EL (cell line): ENCODE data around the gene FFAR4.

Experiments
- DNase-seq: peaks from one replicate; pipeline ENCODE4 v3.0.0-alpha.2; 2016

The FFAR4 gene

DNA sequence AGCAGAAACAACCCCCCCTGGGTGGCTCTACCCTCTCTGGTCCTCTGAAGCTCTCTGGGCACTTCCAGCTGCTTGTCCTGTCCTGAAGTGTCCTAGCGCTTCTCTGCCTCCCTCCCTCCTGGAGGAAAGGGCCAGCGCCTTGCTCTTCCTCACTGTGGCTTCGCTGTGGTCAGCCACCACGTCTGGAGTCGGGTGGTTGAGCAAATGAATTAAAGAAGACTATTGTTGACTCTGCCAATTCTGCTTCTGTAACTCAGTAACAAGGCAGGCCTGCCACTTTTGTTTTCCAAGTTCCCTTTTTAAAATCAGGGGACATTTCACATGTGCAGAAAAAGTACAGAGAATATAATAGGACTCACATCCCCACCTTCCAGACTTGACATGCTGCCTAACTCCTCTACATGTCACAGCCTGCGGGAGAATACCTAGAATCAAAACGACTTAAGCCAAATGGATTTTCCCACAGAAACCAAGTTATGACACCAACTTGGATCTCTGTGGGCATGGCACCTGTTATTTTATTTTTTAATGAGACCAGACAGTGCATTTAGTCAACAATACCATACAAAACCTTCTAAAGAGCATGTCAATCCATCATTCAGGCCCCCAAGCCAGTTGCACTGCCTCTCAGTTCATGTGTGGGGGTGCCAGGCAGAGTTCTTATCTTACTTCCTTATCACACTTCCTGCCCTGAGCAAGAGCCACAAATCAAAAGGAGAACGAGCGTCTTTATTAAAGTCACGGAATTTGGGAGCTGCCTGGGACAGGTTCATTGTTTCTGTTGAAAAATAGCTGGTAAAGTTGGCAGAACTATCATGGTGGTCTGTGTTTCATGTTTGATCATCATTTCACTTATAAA lies 6.8 kb downstream of the FFAR4 start:
- DNase-seq, result no peak

DNA sequence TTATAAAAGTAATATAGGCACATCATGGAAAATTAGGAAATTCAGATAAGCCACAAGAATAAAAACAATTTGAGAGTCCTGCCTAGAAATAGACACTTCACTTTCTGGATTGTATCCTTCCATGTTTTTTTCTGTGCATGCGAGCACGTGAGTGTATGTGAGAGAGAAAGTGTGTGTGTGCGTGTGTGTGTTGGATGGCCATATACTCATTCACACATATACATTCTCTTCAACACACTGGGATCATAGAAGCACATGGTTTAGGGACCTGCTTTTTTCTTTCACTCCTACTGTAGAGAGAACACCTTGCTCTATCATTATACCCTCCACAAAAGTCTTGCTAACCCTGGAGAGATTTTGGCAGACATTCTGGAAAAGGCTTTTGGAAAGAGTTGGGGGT lies 7.5 kb downstream of the FFAR4 start:
- DNase-seq, result no peak

DNA sequence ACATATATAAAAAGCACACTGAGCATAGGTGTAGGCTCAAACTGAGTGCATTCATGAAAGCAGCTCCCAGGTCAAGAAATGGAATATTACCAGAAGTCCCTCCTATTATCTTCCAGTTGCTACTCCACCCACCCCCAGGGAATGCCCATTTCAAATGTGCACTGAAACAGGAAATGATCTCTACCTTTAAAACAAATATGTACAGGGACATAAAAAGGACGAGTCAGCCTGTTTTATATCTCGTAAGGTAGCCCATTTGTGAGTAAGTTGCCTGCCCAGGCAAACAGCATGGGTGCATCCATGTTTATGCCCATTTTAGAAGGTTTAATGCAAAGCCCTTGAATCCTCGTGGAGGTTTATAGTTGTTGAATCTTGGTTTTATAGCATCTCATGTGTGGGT lies 10.4 kb downstream of the FFAR4 start:
- DNase-seq, result no peak

DNA sequence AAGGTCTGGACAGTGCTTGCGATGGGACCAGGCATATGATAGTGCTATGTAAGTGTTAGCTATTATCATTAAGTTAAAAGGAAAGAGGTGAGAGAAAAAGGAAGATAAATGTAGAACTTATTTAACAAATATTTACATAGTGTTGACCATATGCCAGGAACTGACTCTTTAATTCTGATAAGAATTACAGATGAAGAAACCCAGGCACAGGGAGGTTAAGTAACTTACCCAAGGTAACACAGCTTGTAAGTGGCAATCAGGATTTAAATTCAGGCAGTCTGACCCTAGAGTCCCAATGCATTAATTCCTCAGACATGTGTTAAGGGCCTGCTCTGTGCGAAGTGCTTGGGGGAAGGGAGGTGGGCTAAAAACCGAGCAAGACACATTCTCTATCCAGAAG lies 11.1 kb downstream of the FFAR4 start:
- no peak for DNase-seq

DNA sequence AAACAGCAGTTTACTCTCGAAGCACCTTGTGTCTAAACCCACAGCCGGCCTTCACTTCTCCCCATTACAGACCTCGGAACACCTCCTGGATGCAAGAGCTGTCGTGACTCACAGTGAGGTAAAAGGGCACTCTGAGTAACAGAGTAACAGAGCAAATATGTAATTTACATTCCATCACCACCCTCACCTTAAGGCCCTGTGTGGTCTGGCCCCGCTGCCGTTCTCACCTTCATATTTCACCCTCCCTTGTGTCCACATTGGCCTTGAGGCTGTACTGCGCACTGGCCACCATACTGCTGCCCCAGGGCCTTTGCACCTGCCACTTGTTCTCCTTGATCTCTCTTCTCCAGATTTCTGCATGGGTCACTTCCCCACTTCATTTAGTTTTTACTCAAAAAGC lies 12.6 kb downstream of the FFAR4 start:
- DNase-seq, result no peak

DNA sequence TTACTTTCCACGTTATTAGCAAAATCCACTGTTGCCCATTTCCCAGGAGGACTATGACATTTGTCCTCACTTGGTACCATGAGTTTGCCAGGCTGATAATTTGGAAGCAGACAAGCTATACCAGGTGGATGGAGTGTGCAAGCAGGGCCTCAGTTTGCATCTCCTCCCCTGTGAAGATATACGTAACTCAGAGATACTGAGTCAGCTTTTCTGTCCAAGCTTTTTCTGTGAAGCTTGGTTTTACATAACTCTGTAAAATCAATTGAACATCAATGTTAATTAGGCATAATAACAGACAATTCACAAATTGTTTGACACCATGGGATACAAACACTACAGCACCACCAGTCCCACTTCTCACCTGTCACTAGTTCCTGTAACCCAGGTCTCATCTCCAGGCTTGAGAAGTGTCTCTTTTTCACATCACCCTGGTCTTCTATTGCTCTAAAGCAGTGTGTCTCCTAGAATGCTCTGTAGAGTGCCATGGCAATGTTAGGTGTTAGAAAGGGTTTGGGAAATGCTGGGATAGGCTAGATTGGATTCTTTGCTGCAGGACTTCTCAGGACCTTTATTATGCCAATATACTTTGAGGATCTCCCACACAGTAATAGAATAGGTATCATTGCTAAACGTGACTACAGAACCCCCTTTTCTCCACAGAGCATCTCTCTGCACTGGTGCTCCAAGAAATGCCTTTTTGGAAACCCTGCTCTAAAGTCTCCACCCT lies 13.7 kb downstream of the FFAR4 start:
- DNase-seq, result no peak

DNA sequence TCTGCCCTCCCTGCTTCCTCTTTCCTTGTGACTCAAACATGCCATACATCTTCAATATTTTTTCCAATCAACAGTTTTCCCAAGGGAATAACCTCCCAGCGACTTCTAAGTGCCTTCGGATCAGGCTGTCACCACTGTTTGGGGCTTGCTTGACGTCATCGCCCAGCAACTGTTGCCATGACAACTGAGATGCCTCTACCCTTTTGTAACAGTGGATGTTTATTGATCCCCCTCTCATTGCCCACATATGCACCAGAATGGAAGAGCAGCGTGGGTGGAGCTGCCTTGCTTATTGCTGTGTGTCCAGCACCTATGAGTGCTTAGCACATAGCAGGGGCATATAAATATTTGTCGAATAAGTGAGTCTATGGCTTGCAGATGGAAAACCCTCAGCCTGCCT lies 14.4 kb downstream of the FFAR4 start:
- DNase-seq, result peak; percentile 31

DNA sequence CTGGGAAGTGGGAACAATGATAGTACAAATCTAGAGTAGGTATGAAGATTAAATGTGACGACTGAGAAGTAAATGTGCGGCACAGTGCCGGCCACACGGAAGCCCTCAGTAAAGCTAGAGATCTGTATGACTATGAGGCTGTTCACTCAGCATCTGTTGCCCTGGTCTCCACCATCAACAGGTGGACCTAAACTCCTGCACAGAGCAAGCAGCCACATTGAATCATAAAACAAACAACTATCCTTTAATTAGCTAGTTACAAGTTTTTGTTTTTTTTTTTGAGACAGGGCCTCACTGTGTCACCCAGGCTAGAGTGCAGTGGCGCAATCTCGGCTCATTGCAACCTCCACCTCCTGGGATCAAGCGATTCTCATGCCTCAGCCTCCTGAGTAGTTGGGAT lies 18.0 kb downstream of the FFAR4 start:
- DNase-seq, result no peak

DNA sequence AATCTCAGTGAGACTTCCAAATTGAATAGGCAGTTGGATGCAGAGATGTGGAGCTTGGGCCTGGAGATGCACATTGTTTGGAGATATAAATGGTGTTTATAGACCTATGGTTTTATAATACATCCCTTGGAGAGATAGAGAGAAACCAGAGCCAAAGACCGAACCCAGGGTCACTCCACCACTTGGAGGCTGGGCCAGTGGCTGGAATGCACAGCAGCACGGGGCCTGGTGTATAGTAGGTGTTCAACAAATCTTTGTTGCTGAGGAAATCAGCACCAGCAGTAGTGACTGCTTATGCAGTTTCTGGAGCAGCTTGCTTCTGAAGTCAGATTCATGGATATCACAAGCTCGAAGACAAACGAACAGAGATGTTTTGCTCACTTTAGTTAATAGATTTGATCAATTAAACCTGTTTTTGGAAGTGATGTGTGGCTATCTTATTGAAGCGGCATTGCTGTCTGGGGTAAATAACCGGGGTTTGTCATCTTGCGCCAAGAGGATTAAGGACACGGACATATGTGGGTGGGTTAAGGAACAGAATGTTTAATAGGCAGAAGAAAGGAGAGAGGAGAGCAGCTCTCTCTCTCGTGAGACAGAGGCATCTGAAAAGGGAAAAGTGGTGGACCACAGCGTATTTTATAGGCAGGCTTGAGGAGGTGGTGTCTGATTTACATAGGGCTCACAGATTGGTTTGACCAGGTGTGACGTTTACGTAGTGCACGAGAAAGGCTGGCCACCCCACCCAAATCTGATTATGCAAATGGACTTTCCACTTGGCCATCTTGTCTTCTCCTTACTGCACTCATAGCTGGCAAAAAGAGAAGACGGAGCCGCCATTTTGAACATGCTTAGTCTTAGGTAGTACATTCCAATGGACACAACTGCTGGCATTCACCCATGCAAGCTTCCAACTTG lies 23.4 kb downstream of the FFAR4 start:
- no peak for DNase-seq

DNA sequence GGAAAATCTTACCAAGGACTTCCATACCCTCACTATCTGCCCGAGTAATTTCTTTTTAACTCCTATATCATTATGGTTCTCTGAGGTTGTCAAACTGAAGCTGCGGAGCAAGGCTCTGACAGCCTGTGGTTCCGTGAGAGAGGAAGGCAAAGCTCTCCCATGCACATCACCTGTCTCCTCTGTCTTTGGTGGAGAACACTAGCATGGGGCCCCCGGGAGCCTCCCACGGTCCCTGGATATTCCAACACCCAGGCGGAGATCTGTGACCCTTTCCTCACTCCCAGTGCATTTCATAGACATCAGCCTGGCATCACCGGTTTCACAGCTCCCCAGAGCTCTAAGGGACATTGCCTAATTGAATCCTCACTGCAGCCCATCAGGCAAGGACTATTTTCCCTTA lies 24.2 kb downstream of the FFAR4 start:
- DNase-seq, result no peak

DNA sequence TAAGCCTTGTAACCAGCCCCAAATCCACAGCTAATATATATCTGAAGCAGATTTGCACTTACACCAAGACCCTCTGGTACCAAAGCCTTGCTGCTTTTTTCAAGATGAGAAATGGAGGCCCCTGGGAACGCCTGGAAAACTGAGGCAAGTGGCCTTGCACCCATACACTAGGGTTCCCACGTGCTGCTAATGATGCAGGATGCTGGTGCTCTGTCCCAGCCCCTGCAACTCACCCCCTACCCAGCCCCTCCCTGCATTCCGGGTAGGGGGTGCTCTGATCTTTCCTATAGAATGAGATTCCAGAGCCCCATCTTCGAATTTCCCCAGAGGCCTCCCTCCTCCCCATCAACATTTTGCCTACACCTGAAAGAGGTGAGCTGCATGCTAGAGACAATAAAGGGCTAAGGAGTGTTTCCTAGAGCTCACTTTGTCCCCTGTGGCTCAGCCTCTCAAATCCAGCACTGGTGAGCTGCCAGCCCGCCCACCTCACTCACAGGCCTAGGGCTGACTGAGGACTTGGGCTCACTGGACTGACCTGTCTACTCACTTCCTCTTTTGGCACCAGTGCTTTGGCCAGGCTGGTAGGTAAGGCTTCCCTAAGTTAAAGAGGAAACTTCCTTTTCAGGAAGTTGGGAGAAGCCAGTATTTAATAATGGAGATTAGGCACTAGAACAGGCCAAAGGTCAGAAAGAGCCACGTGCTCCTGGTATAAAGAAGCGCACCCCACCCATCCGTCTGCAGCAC lies 24.8 kb downstream of the FFAR4 start:
- no peak for DNase-seq

DNA sequence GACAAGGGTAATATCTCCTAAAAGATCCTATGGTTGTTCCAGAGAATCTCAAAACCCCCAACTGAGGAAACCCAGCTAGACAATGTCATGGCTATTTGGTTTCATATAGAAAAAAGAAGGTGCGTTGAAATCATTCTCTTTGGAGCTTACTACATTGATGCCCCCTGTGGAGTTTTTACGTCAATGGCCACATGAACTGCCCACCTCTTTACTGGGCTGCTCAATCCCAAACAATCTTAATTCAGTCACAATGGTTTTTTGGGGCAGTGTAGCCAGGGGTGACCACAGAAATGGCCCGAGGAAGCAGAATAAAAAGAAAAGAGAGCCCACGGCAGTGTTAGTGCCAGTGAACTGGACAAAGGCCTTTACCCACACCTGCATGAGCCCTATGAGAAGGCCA lies 26.8 kb downstream of the FFAR4 start:
- DNase-seq, result no peak

DNA sequence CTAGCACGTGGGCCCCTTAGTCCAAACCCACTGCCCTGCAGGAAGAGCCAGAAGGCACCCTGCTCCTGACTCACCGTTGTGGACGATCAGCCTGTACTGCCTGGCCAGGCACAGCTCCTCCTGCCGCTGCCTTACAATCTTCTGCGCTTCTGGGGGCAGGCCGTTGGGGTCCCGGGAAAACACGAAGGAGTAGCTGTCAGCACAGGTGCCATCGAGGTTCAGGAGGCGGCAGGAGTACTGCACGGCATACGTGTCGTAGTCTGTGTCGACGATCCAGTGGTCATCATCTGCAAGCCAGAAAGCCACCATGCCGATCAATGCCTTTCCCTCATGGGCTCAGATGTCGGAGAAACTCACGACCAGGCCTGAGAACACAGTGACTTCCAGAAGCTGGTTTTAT lies 27.3 kb downstream of the FFAR4 start:
- no peak for DNase-seq

DNA sequence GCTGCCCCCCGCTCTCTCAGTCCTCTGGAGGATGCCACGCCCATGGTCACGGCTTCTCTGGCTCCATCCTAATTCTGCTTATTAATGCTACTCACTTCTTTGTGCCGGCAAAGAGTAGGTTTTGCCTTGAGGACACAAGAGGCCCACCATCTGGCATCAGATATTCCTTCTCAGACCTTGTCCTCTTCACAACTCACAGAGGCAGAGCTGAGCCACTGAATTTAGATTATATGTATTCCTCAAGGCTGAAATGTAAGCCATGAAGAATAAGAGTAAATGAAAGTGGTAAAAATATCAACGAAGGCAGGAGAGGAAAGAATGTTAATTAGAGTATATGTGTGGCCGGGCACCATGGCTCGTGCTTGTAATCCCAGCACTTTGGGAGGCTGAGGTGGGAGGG lies 28.1 kb downstream of the FFAR4 start:
- DNase-seq, result no peak

DNA sequence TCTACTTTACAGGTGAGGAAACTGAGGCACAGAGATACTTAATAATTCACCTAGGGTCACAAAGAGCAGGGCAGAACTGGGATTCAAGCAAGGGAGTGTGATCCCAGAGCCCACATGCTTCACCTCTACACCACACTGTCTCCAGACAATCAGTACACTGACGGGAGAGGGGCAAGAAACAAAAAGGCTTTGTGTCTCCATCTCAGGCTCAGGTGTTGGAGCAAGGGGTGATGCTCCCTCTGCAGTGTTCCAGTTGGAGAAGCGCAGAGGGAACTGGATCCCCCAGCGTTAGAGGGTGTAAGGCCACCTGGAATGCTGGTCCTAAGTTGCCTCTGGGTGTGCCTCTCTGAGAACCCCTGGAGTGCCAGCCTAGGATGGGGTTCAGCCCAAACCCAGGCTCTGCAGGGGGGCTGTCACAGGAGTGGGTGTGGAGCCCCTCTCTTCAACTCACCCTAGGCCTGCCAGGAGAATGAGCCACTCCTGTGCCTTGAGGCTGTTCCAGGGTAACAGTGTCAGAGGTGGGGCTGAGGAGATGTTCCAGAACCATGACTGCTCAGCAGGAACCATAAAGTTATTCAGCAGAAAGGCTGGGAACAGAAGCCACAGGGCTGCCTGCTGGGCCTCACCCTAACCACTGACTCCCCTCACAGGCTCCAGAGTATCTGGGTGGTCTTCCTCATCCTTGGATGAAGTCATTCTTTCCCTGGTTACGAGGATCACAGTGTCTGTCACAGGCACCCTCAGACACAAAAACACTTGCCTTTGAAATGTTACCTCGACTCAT lies 29.1 kb downstream of the FFAR4 start:
- DNase-seq, result no peak

DNA sequence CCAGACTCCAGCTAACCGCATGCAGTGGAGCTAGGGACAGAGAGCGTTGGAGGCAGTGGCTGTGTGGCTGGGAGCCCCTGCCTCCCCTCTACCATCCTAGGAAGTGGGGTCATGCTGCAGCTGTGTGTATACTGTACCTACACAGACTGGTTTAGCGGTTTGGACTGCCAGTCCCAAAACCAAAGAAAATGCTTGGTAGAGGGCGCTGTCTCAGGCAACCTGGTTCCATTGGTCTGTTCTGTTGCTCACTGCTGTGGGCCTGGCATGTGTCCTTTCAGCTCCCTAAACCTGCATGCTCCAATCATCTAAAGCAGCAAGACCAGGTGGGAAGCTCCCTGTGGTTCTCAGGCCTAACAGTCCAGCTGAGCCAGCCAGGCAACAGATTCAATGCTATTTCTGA lies 30.1 kb downstream of the FFAR4 start:
- no peak for DNase-seq

DNA sequence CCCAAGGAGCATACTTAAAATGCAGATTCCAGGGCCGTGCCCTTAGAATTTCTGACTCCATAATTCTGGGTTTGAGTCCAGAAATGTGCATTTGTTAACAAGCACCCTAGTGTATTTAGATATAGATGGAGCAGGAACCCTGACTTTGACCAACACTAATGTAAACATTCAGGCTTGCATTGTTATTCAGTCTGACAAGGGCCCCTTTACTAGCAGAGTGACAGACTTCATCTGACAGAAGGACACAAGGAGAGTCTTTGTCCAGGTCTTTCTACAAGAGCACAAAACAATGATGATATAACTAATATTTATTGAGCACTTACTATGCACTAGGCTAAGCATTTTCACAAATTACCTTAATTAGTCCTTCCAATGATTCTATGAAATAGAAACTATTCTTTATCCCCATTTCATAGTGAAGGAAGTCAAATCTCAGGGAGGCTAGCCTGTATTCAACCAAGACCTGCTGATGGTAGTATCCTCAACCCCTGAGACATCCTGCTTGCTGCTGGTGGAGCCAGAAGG lies 30.7 kb downstream of the FFAR4 start:
- no peak for DNase-seq

DNA sequence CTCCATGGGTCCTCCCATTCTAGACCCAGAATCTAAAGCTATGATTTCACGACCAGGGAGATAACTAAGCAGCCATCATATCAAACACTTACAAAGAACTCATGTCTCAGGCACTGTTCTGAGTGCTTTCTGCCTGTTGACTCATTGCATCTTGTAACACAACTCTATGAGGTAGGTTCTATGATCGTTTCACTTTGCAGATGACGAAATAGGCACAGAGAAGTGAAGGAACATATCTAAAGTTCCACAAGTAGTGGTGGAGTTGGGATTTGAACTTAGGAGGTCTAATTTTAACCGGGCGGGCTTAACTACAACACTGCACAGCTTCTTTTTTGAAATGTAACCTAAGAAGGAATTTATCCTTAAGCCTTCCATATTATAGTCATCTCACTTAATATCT lies 31.7 kb downstream of the FFAR4 start:
- DNase-seq, result no peak

DNA sequence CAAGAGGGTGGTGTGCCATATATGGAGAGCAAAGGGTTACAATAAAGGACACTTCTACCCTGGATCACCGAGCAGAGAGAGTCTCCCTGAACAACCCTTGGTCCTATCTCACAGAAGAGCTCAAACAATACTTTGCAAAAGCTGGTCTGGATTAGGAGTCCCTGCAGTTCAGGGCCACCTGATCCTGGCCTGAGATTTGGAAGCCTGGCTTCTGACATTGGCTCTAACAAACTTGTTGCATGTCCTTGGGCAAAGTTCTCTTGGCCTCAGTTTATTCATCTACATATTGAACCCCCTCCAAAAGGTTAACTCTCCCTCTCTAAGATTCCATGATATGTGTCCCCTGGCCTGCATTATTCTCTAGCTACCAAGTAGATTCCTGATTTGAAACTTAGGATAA lies 32.9 kb downstream of the FFAR4 start:
- no peak for DNase-seq

DNA sequence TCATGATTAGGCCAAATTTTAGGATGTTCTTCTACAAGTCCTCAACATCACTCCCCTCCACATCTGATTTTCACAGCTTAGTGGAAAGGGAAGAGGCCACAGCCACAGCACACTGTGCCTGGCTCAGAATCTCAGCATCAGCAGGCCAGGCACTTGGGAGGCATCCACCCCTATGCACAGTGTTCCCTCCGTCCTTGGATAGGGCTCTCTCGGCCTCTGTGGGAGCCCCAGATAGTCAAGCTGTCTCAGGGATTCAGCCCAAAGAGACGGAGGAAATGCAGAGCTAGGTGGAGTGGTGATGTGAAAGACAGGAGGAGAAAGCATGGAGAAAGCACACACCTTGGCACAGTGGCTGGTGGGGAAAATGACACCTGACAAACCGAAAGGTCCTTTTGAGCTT lies 33.3 kb downstream of the FFAR4 start:
- no peak for DNase-seq

DNA sequence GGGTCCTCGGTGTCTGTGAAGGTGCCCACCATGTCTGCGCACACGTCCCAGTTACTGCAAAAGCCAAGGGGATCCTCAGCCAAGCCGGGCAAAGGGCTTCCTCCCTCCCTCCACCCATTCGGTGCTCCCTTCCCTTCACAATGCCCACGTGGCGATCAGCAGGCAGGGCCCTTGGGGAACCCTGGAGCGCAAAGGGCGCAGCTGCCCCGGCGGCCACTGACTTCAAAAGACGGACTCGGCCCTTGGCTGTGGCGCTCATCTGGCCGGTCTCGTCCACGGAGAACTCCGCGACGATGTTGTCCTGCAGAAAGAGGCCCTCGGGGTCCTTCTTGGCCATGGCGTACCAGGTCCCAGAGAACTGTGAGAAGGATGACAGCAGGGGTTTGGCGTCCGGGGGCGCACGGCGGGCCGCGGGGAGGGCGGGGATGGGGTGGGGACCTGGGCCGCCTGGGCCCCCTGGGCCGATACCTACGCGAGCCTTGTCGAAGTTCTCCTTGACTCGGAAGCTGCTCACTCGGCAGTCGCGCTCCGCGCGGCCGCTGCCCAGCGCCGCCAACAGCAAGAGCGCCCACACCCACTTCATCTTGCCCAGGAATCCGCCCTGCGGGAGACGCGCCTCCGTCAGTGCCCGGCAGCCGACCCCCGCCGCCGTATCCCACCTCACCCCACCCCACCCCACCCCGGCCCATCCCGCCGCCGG lies 34.1 kb downstream of the FFAR4 start:
- peak; percentile 35 for DNase-seq
